Nephron progenitor cell (in vitro differentiated cells): ENCODE results near the gene CNFN.

ENCODE experiments used
- DNase-seq: peaks from one replicate; pipeline ENCODE4 v3.0.0; 2021
- H3K27ac Mint-ChIP-seq: 2 replicates; pipeline ENCODE4 v1.8.0; 2021; ENCODE audit warnings: mild to moderate bottlenecking, moderate library complexity, mixed read lengths
- H3K27me3 Mint-ChIP-seq: 2 replicates; pipeline ENCODE4 v1.8.0; 2021; ENCODE audit warnings: mild to moderate bottlenecking, low read depth, mixed read lengths; ENCODE audit not compliant: poor library complexity
- H3K36me3 Mint-ChIP-seq: 2 replicates; pipeline ENCODE4 v1.8.0; 2021; ENCODE audit warnings: low read depth, mixed read lengths
- H3K4me1 Mint-ChIP-seq: 2 replicates; pipeline ENCODE4 v1.8.0; 2021; ENCODE audit warnings: mixed read lengths
- H3K4me3 Mint-ChIP-seq: 2 replicates; pipeline ENCODE4 v1.8.0; 2021; ENCODE audit warnings: mild to moderate bottlenecking, moderate library complexity, mixed read lengths
- H3K9me3 Mint-ChIP-seq: 2 replicates; pipeline ENCODE4 v1.8.0; 2021; ENCODE audit warnings: mild to moderate bottlenecking, moderate library complexity, mixed read lengths
- CTCF ChIP-seq: fragments of 200-600 bp; sonication (generic); IDR thresholded peaks from 2 replicates; pipeline ENCODE4 v1.5.0; 2021; ENCODE audit warnings: antibody characterized with exemption

The CNFN gene

GRCh38 chr19:42369433-42370067 is 20.5 kb downstream of the CNFN start:
- no peak for TF ChIP-seq CTCF
- Mint-ChIP-seq H3K27me3 (peaks cover 9% of the 10 kb centered on the region), H3K9me3 (no peaks in the 10 kb centered on the region), H3K27ac (no peak overlapping the region), H3K4me1 (peaks cover 9% of the 10 kb centered on the region), H3K4me3 (no peak overlapping the region), H3K36me3 (peaks cover 33% of the 10 kb centered on the region)
- no peak for DNase-seq

GRCh38 chr19:42368765-42369164 is 21.3 kb downstream of the CNFN start:
- H3K36me3 Mint-ChIP-seq, result peaks cover 37% of the 10 kb centered on the region
- no peak for TF ChIP-seq CTCF
- DNase-seq, result no peak
- peaks cover 11% of the 10 kb centered on the region for H3K4me1 Mint-ChIP-seq
- H3K4me3 Mint-ChIP-seq, result no peak overlapping the region
- H3K27ac Mint-ChIP-seq, result no peak overlapping the region
- H3K27me3 Mint-ChIP-seq, result peaks cover 7% of the 10 kb centered on the region
- H3K9me3 Mint-ChIP-seq, result peaks cover 5% of the 10 kb centered on the region

GRCh38 chr19:42368360-42368759 is 21.7 kb downstream of the CNFN start:
- H3K27me3 Mint-ChIP-seq, result peaks cover 7% of the 10 kb centered on the region
- DNase-seq, result no peak
- H3K27ac Mint-ChIP-seq, result no peak overlapping the region
- H3K4me3 Mint-ChIP-seq, result no peak overlapping the region
- H3K9me3 Mint-ChIP-seq, result peaks cover 9% of the 10 kb centered on the region
- no peak for TF ChIP-seq CTCF
- H3K4me1 Mint-ChIP-seq, result peaks cover 15% of the 10 kb centered on the region
- peaks cover 41% of the 10 kb centered on the region for H3K36me3 Mint-ChIP-seq

- H3K27ac Mint-ChIP-seq, result no peak overlapping the region
- no peak for TF ChIP-seq CTCF
- no peak for DNase-seq
- peaks cover 46% of the 10 kb centered on the region for H3K36me3 Mint-ChIP-seq
- H3K27me3 Mint-ChIP-seq, result peaks cover 7% of the 10 kb centered on the region
- H3K4me1 Mint-ChIP-seq, result peaks cover 16% of the 10 kb centered on the region
- H3K4me3 Mint-ChIP-seq, result no peak overlapping the region
- H3K9me3 Mint-ChIP-seq, result peaks cover 10% of the 10 kb centered on the region
Observed at GRCh38 chr19:42367929-42368328, 22.2 kb downstream of the CNFN start.

GRCh38 chr19:42366673-42367072 is 23.4 kb downstream of the CNFN start:
- Mint-ChIP-seq H3K27me3 (peaks cover 3% of the 10 kb centered on the region), H3K27ac (no peak overlapping the region), H3K9me3 (peaks cover 10% of the 10 kb centered on the region), H3K4me1 (peaks cover 16% of the 10 kb centered on the region), H3K4me3 (no peak overlapping the region), H3K36me3 (peaks cover 44% of the 10 kb centered on the region)
- no peak for DNase-seq
- TF ChIP-seq CTCF, result no peak

GRCh38 chr19:42363614-42364346 is 26.3 kb downstream of the CNFN start:
- Mint-ChIP-seq H3K4me3 (no peak overlapping the region), H3K9me3 (peaks cover 10% of the 10 kb centered on the region), H3K4me1 (peaks cover 29% of the 10 kb centered on the region), H3K27ac (peak overlapping the region; percentile 6), H3K36me3 (peaks cover 62% of the 10 kb centered on the region), H3K27me3 (no peaks in the 10 kb centered on the region)
- TF ChIP-seq CTCF, result no peak
- DNase-seq, result no peak
